DOHH2 (cell line): ENCODE data around the gene PTPRN2.

Source experiments
- H3F3A ChIP-seq: fragments of 200-600 bp; sonication (generic), shearing (Covaris generic); 2 replicates; pipeline ENCODE4 v1.6.0; 2016; ENCODE audit warnings: antibody characterized with exemption, mild to moderate bottlenecking; ENCODE audit not compliant: control insufficient read depth, insufficient read depth
- H3K27ac ChIP-seq: fragments of 200-600 bp; sonication (generic); 2 replicates; pipeline ENCODE4 v1.5.1; 2014; ENCODE audit warnings: low read depth, mild to moderate bottlenecking, low read length, moderate library complexity
- H3K27me3 ChIP-seq: fragments of 200-600 bp; sonication (generic); 2 replicates; pipeline ENCODE4 v1.6.1; 2014; ENCODE audit warnings: mild to moderate bottlenecking, low read length, mixed read lengths; ENCODE audit not compliant: control insufficient read depth
- H3K36me3 ChIP-seq: fragments of 200-600 bp; sonication (generic); 2 replicates; pipeline ENCODE4 v1.6.1; 2014; ENCODE audit warnings: mild to moderate bottlenecking, low read length, moderate library complexity, mixed read lengths; ENCODE audit not compliant: control insufficient read depth
- H3K4me1 ChIP-seq: fragments of 200-600 bp; sonication (generic); 2 replicates; pipeline ENCODE4 v1.6.1; 2014; ENCODE audit warnings: mild to moderate bottlenecking, low read length, mixed read lengths; ENCODE audit not compliant: control insufficient read depth
- H3K4me2 ChIP-seq: fragments of 200-600 bp; sonication (generic); 2 replicates; pipeline ENCODE4 v1.6.0; 2014; ENCODE audit warnings: mild to moderate bottlenecking, low read length, moderate library complexity
- H3K4me3 ChIP-seq: fragments of 200-600 bp; sonication (generic); 2 replicates; pipeline ENCODE4 v1.5.1; 2014; ENCODE audit warnings: mild to moderate bottlenecking, low read length, mixed read lengths
- H3K79me2 ChIP-seq: fragments of 200-600 bp; sonication (generic); 2 replicates; pipeline ENCODE4 v1.6.1; 2014; ENCODE audit warnings: mild to moderate bottlenecking, low read length, mixed read lengths; ENCODE audit not compliant: control insufficient read depth
- H3K9me2 ChIP-seq: fragments of 200-600 bp; sonication (generic); replicated peaks from 2 replicates; pipeline ENCODE4 v1.6.1; 2014; ENCODE audit warnings: mild to moderate bottlenecking, low read length, mixed read lengths; ENCODE audit not compliant: control insufficient read depth
- H3K9me3 ChIP-seq: fragments of 200-600 bp; sonication (generic); 2 replicates; pipeline ENCODE4 v1.6.1; 2014; ENCODE audit warnings: antibody characterized with exemption, low read length, mixed read lengths; ENCODE audit not compliant: control insufficient read depth, insufficient read depth
- H4K20me1 ChIP-seq: fragments of 200-600 bp; sonication (generic); 2 replicates; pipeline ENCODE4 v1.6.0; 2014; ENCODE audit warnings: low read depth, mild to moderate bottlenecking, antibody characterized with exemption, low read length, moderate library complexity; ENCODE audit not compliant: control insufficient read depth, insufficient read depth
- EZH2phosphoT487 ChIP-seq: fragments of 200-600 bp; sonication (generic); IDR thresholded peaks from 2 replicates; pipeline ENCODE4 v1.6.1; 2017; ENCODE audit warnings: borderline replicate concordance, mild to moderate bottlenecking, antibody characterized with exemption, low read length, moderate library complexity, mixed read lengths
- TF ChIP-seq, protein P1 (sequence below): fragments of 200-600 bp; sonication (generic); IDR thresholded peaks from one replicate; pipeline ENCODE4 v1.5.1; 2014; ENCODE audit warnings: antibody characterized with exemption, mild to moderate bottlenecking, low read depth, low read length; ENCODE audit not compliant: poor library complexity, severe bottlenecking

PTPRN2 gene

DNA sequence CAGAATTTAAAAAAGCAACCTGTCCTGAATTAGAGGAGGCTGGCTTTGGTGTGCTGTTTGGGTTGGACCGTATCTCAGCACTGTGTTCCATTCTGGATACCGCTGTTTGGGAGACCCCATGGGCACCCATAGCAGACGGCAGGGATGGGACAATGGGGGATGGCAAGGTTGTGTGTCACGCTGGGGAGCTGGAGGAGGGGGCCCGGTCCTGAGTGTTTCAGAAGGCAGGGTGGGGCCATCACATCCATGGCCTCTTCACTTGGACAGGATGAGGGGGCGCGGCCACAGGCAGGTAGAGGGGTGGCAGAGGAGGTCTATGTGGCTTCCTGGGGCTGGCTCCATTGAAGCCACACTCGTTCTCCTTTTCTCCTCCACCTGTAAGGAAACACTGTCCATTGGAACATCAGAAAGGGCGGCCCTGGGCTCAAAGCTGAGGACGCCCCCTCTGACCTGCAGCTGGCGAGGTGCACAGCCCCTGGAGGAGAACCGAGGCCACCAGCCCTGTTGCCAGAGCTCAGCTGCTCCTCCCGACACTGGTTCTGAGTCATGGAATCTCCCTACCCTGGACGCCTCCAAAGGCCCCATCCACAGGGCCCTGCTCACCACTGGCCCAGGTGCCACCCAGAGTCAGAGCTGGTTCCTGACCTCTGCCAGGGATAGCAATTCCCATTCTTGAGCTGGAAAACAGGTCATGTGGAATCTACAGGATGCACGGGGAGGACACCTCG is 663.6 kb downstream of the PTPRN2 start:
- Histone ChIP-seq H4K20me1 (no peaks in the 10 kb centered on the region), H3K27ac (peak overlapping the region; percentile 68), H3K27me3 (no peaks in the 10 kb centered on the region), H3F3A (no peaks in the 10 kb centered on the region), H3K9me2 (no peaks in the 10 kb centered on the region), H3K4me1 (peaks cover 24% of the 10 kb centered on the region), H3K4me3 (no peak overlapping the region), H3K4me2 (no peak overlapping the region), H3K36me3 (no peaks in the 10 kb centered on the region), H3K9me3 (peaks cover 29% of the 10 kb centered on the region; the same call in 1 of the 2 replicates), H3K79me2 (no peaks in the 10 kb centered on the region)
- TF ChIP-seq, protein P1, sequence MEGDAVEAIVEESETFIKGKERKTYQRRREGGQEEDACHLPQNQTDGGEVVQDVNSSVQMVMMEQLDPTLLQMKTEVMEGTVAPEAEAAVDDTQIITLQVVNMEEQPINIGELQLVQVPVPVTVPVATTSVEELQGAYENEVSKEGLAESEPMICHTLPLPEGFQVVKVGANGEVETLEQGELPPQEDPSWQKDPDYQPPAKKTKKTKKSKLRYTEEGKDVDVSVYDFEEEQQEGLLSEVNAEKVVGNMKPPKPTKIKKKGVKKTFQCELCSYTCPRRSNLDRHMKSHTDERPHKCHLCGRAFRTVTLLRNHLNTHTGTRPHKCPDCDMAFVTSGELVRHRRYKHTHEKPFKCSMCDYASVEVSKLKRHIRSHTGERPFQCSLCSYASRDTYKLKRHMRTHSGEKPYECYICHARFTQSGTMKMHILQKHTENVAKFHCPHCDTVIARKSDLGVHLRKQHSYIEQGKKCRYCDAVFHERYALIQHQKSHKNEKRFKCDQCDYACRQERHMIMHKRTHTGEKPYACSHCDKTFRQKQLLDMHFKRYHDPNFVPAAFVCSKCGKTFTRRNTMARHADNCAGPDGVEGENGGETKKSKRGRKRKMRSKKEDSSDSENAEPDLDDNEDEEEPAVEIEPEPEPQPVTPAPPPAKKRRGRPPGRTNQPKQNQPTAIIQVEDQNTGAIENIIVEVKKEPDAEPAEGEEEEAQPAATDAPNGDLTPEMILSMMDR: no peak
- no peak for TF ChIP-seq EZH2phosphoT487

DNA sequence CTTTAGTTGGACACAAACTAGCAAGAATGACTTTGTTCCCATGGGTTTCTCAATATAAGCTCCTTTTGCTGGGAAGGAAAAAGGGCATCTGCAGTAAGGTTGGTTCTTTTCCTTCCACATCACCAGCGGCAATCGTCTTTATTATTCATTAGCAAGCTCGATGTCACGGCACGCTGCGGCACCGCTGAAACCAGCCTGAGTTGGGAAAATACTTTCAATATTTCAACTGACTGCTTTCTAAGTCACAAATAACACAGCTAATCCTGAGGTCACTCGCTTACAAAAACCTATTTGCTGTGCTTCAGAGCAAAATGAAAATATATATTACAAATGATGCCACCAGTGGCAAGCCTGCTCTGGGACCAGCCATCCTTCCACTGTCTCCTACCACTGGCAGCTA is 665.0 kb downstream of the PTPRN2 start:
- no peaks in the 10 kb centered on the region for H3K9me2 ChIP-seq
- H3K27ac ChIP-seq: no peak overlapping the region
- H3F3A ChIP-seq: no peaks in the 10 kb centered on the region
- no peaks in the 10 kb centered on the region for H3K27me3 ChIP-seq
- no peak overlapping the region for H3K4me2 ChIP-seq
- H3K36me3 ChIP-seq: no peaks in the 10 kb centered on the region
- TF ChIP-seq, protein P1: no peak
- TF ChIP-seq EZH2phosphoT487: no peak
- H3K4me1 ChIP-seq: peaks cover 18% of the 10 kb centered on the region
- peaks cover 28% of the 10 kb centered on the region; the same call in 1 of the 2 replicates for H3K9me3 ChIP-seq
- no peaks in the 10 kb centered on the region for H4K20me1 ChIP-seq
- H3K4me3 ChIP-seq: no peak overlapping the region
- no peaks in the 10 kb centered on the region for H3K79me2 ChIP-seq

DNA sequence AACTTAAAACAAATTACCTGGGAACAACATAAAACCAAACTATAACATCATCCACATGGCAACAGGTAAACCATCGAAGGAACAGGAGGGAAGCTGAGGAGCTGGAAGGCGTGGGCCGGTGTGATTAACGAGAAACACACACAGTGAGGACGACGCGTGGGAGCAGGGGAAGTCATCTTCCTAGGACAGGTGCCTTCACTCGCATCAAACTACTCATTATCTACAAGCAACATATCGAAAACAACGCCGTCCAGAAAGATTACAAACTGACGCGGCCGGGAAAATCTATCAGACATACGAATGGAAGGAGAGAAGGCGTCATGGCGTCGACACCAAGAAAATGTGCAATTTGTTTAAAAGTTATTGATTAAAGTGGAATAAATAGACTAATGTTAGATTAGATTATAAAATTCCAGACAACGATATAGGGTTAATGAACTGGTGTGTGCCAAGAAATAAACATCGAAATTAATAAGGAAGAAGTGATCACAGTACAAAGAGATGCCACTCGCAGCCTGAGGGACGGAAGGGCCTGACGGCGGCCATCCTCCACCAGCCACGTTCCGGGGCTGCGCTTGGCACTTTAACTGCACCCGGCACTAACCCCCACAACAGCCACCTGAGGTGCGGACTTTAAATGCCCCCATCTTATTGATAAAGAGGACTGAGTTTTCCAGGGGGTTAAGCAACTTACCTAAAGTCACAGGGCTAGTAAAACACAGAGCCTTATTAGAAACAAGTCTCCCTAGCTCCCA is 669.1 kb downstream of the PTPRN2 start:
- Histone ChIP-seq H3K79me2 (no peaks in the 10 kb centered on the region), H3K4me2 (no peak overlapping the region), H3F3A (no peaks in the 10 kb centered on the region), H3K4me3 (no peak overlapping the region), H4K20me1 (no peaks in the 10 kb centered on the region), H3K36me3 (no peaks in the 10 kb centered on the region), H3K9me3 (peaks cover 22% of the 10 kb centered on the region; the same call in 1 of the 2 replicates), H3K27ac (no peak overlapping the region), H3K4me1 (no peaks in the 10 kb centered on the region), H3K27me3 (no peaks in the 10 kb centered on the region), H3K9me2 (no peaks in the 10 kb centered on the region)
- TF ChIP-seq, protein P1: no peak
- no peak for TF ChIP-seq EZH2phosphoT487
